GM10266 (cell line): ENCODE measurements around the gene HBG1.

Experiments
- DNase-seq: peaks from one replicate; pipeline ENCODE4 v3.0.0; 2012; ENCODE audit errors: extremely low spot score
- TF ChIP-seq, protein P1 (sequence below): IDR thresholded peaks from 2 replicates; pipeline ENCODE4 v1.5.1; 2012; ENCODE audit warnings: mild to moderate bottlenecking, low read depth; ENCODE audit not compliant: control insufficient read depth, insufficient read depth; ENCODE audit errors: missing control alignments

Gene HBG1

DNA sequence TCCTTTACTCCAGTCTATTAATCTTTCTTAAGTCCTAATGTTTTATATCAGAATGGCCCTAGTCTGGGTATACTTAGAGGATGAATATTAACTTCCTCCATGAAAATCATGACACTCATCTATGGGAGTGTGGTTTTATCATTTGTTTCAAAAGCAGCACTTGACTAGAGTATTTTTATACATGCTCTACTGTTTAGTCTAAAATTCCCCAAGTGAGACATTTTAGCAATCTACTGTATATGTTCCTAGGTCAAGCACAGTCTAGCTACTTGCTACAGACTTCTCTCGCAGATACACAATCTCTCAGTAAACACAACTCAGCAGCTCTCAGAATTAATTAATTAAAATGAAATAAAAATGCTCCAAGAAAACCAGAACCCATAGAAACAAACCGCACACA is 19.9 kb downstream of the HBG1 start:
- TF ChIP-seq, protein P1, sequence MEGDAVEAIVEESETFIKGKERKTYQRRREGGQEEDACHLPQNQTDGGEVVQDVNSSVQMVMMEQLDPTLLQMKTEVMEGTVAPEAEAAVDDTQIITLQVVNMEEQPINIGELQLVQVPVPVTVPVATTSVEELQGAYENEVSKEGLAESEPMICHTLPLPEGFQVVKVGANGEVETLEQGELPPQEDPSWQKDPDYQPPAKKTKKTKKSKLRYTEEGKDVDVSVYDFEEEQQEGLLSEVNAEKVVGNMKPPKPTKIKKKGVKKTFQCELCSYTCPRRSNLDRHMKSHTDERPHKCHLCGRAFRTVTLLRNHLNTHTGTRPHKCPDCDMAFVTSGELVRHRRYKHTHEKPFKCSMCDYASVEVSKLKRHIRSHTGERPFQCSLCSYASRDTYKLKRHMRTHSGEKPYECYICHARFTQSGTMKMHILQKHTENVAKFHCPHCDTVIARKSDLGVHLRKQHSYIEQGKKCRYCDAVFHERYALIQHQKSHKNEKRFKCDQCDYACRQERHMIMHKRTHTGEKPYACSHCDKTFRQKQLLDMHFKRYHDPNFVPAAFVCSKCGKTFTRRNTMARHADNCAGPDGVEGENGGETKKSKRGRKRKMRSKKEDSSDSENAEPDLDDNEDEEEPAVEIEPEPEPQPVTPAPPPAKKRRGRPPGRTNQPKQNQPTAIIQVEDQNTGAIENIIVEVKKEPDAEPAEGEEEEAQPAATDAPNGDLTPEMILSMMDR: no peak
- no peak for DNase-seq

DNA sequence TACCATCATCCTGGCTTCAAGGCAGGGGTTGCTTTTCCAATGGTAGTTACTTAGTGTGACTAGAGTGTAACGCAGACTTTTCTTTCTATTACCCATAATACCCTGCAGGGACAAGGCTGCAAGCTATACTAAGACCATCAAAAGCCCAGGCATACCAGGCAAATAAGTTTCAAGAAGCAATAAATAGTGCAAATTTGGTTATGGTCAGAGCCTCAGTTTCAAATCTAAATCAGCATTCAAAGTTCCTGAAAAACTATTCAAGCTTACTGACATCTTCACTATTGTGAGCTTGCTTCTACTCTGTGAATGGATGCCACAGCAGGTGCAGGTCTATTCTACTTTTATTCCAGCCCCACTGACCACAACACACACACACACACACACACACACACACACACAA is 20.3 kb downstream of the HBG1 start:
- TF ChIP-seq, protein P1: no peak
- DNase-seq: no peak

DNA sequence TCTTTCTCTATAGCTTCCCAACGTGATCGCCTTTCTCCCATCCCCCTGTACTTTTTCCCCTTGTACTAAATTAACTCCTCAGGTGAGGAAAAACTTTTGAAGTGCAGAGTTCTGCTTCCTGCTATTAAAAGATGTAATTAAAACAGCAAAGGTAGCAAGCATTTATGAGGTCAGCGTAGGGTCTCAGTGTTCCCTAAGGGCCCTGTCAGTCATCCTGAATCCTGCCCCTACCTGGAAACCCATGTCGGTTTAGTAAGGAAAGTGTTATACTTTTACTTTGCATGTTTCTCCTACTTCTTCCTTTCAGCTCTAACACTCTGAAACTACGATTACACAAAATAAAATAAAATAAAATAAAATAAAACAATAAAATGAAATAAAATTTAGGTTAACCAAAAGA is 21.5 kb downstream of the HBG1 start:
- TF ChIP-seq, protein P1: no peak

GRCh38 chr11:5227681-5228080 is 22.0 kb downstream of the HBG1 start:
- TF ChIP-seq, protein P1: no peak
- DNase-seq: no peak

More for the DNA sequence above, 21.5 kb downstream of the HBG1 start:
- no peak for DNase-seq

DNA sequence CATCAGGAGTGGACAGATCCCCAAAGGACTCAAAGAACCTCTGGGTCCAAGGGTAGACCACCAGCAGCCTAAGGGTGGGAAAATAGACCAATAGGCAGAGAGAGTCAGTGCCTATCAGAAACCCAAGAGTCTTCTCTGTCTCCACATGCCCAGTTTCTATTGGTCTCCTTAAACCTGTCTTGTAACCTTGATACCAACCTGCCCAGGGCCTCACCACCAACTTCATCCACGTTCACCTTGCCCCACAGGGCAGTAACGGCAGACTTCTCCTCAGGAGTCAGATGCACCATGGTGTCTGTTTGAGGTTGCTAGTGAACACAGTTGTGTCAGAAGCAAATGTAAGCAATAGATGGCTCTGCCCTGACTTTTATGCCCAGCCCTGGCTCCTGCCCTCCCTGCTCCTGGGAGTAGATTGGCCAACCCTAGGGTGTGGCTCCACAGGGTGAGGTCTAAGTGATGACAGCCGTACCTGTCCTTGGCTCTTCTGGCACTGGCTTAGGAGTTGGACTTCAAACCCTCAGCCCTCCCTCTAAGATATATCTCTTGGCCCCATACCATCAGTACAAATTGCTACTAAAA is 22.8 kb downstream of the HBG1 start, which contains the start of gene HBB:
Gene HBB (minus strand): TSS at position 340 of the 579 bp plus-strand sequence. CDS start 50 bp downstream, at position 290.
- TF ChIP-seq, protein P1: no peak
- DNase-seq: no peak

GRCh38 chr11:5225480-5225871 is 24.2 kb downstream of the HBG1 start:
- TF ChIP-seq, protein P1: no peak

DNA sequence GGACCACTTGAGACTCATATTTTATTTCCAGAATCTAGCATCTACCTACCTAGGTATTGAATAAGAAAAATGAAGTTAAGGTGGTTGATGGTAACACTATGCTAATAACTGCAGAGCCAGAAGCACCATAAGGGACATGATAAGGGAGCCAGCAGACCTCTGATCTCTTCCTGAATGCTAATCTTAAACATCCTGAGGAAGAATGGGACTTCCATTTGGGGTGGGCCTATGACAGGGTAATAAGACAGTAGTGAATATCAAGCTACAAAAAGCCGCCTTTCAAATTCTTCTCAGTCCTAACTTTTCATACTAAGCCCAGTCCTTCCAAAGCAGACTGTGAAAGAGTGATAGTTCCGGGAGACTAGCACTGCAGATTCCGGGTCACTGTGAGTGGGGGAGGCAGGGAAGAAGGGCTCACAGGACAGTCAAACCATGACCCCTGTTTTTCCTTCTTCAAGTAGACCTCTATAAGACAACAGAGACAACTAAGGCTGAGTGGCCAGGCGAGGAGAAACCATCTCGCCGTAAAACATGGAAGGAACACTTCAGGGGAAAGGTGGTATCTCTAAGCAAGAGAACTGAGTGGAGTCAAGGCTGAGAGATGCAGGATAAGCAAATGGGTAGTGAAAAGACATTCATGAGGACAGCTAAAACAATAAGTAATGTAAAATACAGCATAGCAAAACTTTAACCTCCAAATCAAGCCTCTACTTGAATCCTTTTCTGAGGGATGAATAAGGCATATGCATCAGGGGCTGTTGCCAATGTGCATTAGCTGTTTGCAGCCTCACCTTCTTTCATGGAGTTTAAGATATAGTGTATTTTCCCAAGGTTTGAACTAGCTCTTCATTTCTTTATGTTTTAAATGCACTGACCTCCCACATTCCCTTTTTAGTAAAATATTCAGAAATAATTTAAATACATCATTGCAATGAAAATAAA is 24.8 kb downstream of the HBG1 start:
- TF ChIP-seq, protein P1: no peak
- DNase-seq: no peak

More at GRCh38 chr11:5225480-5225871, 24.2 kb downstream of the HBG1 start:
- DNase-seq: no peak
